Suprapubic skin (tissue), 4 donors: ENCODE results near the gene RNF39.

ENCODE experiments used
- EP300 ChIP-seq: sonication (generic); formaldehyde crosslinking; IDR thresholded peaks from one replicate; pipeline ENCODE4 v1.6.1; 2017; ENCODE audit warnings: antibody characterized with exemption
- POLR2A ChIP-seq, 2 donors: fragments of 450-650 bp; IDR thresholded peaks; one replicate each; pipeline ENCODE4 v1.6.1; 2017; ENCODE audit warnings: antibody characterized with exemption in 2 of 2, mild to moderate bottlenecking in 2 of 2, moderate library complexity in 2 of 2
- POLR2AphosphoS5 ChIP-seq, 3 donors: sonication (generic); formaldehyde crosslinking; IDR thresholded peaks; one replicate each; pipeline ENCODE4 v1.6.1; 2017; ENCODE audit warnings: antibody characterized with exemption in 3 of 3
- TF ChIP-seq, protein P1 (sequence below), 2 donors: fragments of 200-600 bp in 1 of 2; fragments of 450-650 bp in 1 of 2; sonication (generic) in 1 of 2; IDR thresholded peaks; one replicate each; pipeline ENCODE4 v1.5.1; 2016 to 2019; ENCODE audit warnings: antibody characterized with exemption in 2 of 2, mild to moderate bottlenecking in 1 of 2, moderate library complexity in 1 of 2

DNA sequence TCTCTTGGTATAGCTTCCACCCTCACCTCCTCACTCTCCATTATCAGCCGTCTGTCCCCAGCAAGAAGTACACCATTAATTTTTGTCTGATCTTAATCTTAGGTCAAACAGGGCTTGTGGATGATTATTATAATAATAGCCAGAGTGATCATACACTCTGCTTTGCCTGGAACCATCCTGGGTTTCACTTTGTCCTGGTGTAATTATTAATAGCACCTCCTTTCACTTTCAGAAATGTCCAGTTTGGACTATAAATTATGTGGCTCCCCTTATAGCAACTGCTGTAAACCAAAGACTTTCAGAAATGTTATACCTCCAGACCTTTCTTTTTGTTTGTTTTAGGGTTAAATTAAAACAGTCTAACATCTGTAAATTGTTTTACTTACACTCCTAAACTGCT lies 38.3 kb upstream of the RNF39 start:
- TF ChIP-seq, protein P1, sequence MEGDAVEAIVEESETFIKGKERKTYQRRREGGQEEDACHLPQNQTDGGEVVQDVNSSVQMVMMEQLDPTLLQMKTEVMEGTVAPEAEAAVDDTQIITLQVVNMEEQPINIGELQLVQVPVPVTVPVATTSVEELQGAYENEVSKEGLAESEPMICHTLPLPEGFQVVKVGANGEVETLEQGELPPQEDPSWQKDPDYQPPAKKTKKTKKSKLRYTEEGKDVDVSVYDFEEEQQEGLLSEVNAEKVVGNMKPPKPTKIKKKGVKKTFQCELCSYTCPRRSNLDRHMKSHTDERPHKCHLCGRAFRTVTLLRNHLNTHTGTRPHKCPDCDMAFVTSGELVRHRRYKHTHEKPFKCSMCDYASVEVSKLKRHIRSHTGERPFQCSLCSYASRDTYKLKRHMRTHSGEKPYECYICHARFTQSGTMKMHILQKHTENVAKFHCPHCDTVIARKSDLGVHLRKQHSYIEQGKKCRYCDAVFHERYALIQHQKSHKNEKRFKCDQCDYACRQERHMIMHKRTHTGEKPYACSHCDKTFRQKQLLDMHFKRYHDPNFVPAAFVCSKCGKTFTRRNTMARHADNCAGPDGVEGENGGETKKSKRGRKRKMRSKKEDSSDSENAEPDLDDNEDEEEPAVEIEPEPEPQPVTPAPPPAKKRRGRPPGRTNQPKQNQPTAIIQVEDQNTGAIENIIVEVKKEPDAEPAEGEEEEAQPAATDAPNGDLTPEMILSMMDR (IDR thresholded peaks at IDR 0.05) = no peak
- TF ChIP-seq POLR2AphosphoS5 (IDR thresholded peaks at IDR 0.05) (no peak), POLR2A (IDR thresholded peaks at IDR 0.05) (no peak), EP300 (no peak)
